GM10847 (cell line): ENCODE results near the gene CACTIN.
A peak's percentile ranks its signal among the peaks of the same experiment; 100 is the strongest.

ENCODE experiments used
- POLR2A ChIP-seq: IDR thresholded peaks from 2 replicates; pipeline ENCODE4 v1.6.1; 2011; ENCODE audit not compliant: insufficient read length; ENCODE audit errors: extremely low read depth

Gene CACTIN

GRCh38 chr19:3626473-3627350 lies at the start of gene CACTIN:
TSS of gene CACTIN (minus strand) at chr19:3626790. CDS start at chr19:3626762, 28 bp downstream.
- TF ChIP-seq POLR2A = peak; percentile 96

- no peak for TF ChIP-seq POLR2A
Measured at GRCh38 chr19:3674784-3675543, 48.4 kb upstream of the CACTIN start.

- no peak for TF ChIP-seq POLR2A
Measured at GRCh38 chr19:3673506-3674439, 47.2 kb upstream of the CACTIN start.

GRCh38 chr19:3672993-3673392 lies 46.4 kb upstream of the CACTIN start:
- no peak for TF ChIP-seq POLR2A

- no peak for TF ChIP-seq POLR2A
Measured at GRCh38 chr19:3672575-3672948, 46.0 kb upstream of the CACTIN start.

- no peak for TF ChIP-seq POLR2A
Measured at GRCh38 chr19:3671680-3672574, 45.3 kb upstream of the CACTIN start.

- TF ChIP-seq POLR2A = no peak
Measured at GRCh38 chr19:3670796-3671679, 44.4 kb upstream of the CACTIN start.

- no peak for TF ChIP-seq POLR2A
Measured at GRCh38 chr19:3669947-3670795, 43.6 kb upstream of the CACTIN start.

GRCh38 chr19:3669082-3669946 lies 42.7 kb upstream of the CACTIN start:
- no peak for TF ChIP-seq POLR2A

- no peak for TF ChIP-seq POLR2A
Measured at GRCh38 chr19:3668331-3669081, 41.9 kb upstream of the CACTIN start.

GRCh38 chr19:3667766-3668165 lies 41.2 kb upstream of the CACTIN start:
- no peak for TF ChIP-seq POLR2A
